ENCODE results near the gene CADM1.

CADM1 gene

GRCh38 chr11:115135936-115136335 is 368.3 kb downstream of the CADM1 start:
- DNase-seq, result no peak

- DNase-seq, result no peak
Measured at GRCh38 chr11:115134926-115135325, 369.3 kb downstream of the CADM1 start.

DNA sequence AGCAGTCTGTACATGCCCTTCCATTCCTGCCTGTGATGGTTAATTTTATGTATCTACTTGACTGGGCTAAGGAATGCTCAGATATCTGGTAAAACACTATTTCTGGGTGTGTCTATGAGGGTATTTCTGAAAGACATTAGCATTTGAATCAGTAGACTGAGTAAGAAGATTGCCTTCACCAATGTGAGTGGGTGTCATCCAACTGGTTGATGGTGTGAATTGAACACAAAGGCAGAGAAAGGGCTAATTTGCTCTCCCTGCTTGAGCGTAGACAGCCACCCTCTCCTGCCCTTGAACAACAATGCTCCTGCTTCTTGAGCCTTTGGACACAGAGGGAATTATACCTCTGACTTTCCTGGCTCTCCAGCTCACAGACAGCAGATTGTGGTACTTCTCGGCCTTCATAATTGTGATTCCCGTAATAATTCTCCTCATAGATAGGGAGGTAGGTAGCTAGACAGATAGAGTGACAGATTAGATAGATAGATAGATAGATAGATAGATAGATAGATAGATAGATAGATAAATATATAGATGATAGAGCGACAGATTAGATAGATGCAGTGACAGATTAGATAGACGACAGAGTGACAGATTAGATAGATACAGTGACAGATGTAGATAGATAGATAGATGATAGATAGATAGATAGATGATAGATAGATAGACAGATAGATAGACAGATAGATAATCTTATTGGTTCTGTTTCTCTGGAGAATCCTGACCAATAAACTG is 370.6 kb downstream of the CADM1 start:
- DNase-seq, result no peak

- no peak for DNase-seq
Measured at GRCh38 chr11:115132436-115133228, 371.6 kb downstream of the CADM1 start.

GRCh38 chr11:115129473-115130289 is 374.5 kb downstream of the CADM1 start:
- DNase-seq, result no peak

DNA sequence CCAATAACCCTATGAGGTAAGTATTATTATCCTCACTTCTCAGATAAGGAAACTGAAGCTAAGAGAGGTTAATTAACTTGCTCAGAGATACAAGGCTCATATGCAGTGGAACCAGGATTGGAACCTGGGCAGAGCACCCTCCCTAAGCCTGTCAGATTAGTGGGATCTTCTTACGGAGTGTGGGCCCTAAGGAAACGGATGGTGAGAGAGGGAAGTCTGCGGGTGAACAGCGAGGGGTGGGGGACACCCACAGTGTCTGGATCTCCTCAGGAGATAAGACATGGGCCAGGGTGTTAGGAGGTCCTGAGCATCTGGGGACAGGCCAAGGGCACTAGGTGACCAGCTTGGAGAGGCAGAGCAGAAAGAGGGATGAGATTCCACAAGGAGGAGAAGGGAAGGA is 376.0 kb downstream of the CADM1 start:
- DNase-seq, result no peak

- no peak for DNase-seq
Measured at GRCh38 chr11:115127790-115128189, 376.4 kb downstream of the CADM1 start.

DNA sequence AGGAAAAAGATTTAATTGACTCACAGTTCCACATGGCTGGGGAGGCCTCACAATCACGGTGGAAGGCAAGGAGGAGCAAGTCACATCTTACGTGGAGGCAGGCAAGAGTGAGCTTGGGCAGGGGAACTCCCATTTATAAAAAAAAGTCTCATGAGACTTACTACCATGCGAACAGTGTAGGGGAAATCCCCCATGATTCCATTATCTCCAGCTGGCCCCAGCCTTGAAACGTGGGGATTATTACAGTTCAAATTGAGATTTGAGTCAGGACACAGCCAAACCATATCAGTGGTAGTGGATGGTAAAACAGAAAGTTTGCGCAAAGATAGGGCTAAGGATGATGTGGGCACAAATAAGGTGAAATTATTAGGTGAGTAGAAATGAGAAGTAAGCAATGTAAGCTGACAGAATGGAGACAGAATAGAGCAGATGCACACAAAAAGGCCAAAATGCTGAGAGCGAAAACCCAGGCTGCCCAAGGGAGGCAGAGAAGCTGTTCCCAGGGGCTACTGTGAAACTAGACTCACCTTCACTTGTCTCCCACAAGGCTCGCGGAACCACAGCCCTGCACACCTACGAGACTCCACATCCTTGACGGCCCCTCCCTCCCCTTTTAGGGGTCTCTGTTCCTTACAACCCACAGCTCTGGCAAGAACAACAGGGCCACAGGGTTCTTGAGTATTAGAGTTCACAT is 377.6 kb downstream of the CADM1 start:
- DNase-seq, result no peak

DNA sequence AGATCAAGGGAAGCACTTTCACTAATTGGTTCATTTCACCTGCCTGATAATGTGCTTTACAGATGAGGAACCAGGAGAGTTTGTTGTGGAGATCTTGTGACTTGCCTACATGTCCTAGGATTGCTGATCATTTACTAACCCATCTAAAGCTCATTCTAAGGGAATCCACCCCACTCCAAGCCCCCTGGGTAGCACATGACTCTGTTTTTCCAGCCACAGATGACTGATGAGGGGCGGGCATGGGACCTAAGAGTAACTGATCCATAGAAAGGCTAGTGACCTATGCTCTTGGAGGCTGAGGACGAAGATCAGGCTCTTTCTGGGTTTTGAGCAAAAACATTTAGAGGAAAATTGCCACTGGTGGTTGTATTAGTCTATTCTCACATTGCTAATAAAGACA is 378.1 kb downstream of the CADM1 start:
- no peak for DNase-seq

DNA sequence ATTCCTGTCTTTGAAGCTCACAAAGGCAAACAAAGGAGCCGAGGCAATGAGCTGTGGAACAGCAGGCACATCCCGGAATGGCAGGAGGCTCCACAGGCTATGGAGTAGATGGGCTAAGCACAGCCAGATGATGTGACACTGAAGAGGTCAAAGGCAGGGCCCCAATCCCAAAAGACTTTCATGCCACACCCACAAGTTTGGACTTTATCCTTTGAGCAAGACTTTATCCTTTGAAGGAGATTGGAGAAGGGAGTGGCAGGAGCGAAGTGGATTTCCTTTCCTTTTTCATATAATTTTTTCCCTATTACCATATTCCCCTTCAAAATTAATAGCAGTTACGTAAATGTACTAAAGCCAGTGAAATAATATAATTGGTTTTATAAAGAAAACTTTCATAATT is 379.4 kb downstream of the CADM1 start:
- no peak for DNase-seq

DNA sequence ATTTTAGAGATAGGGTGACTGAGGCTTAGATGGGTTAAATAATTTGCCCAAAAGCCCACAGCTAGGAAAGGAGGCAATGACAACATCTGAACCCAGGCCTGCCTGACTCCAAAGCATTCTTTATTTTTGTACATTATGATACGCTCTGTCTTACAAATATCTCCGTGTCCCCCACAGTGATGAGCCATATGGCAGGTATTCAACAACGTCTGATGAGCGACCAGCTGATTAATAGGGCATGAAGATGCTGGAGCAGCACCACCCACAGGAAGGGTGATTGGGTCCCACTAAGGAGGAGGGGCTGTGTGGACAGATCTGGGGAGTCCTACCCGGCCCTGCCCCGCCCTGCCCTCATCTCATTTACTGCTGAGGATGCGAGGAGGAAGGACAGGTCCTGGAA is 380.6 kb downstream of the CADM1 start:
- DNase-seq, result no peak

DNA sequence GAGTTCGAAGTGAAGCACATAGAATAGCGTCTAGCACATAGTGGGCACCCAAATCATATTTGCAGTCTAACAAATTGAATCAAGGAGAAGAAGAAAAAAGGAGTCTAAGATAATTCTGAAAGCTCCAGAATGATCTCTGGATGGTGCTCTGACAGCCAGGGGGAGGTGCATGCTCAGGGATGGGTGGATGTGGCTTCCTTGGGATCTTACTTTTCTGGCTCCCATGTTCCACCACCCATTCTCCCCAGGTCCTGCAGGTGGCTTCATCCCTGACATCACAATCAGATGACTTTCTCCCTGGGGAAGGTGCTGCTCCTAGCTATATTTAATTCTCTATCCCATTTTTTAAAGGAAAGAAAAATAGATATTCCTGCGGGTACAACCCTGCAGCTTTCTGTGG is 381.9 kb downstream of the CADM1 start:
- no peak for DNase-seq

All from stimulated activated CD4-positive, alpha-beta T cell treated with anti-CD3 and anti-CD28 coated beads, Interleukin-4, amount 100 ng/mL, for 24 hours (primary cell).